ENCODE data around the gene FAM13C. TPM values are rescaled to one million over a fixed set of nuclear protein-coding genes. Genes with fewer than 3 reads are reported as not detected.

The FAM13C gene
- total RNA-seq, 4 donors from 2014 or later: 11.4 to 29.5 (median 22.0) TPM

GRCh38 chr10:59322131-59322530 lies 40.2 kb downstream of the FAM13C start:
- no peak for TF ChIP-seq CTCF (IDR thresholded peaks at IDR 0.05; ENCODE audit: low read depth)

- no peak for TF ChIP-seq CTCF (IDR thresholded peaks at IDR 0.05; ENCODE audit: low read depth)
Observed at GRCh38 chr10:59320355-59320754, 42.0 kb downstream of the FAM13C start.

GRCh38 chr10:59319854-59320253 lies 42.5 kb downstream of the FAM13C start:
- no peak for TF ChIP-seq CTCF (IDR thresholded peaks at IDR 0.05; ENCODE audit: low read depth)

GRCh38 chr10:59317066-59317465 lies 45.3 kb downstream of the FAM13C start:
- TF ChIP-seq CTCF (IDR thresholded peaks at IDR 0.05; ENCODE audit: low read depth): no peak

GRCh38 chr10:59315465-59315864 lies 46.9 kb downstream of the FAM13C start:
- TF ChIP-seq CTCF (IDR thresholded peaks at IDR 0.05; ENCODE audit: low read depth): no peak

- TF ChIP-seq CTCF (IDR thresholded peaks at IDR 0.05; ENCODE audit: low read depth): no peak
Observed at GRCh38 chr10:59314268-59314667, 48.1 kb downstream of the FAM13C start.

- TF ChIP-seq CTCF (IDR thresholded peaks at IDR 0.05; ENCODE audit: low read depth): no peak
Observed at GRCh38 chr10:59312247-59312646, 50.1 kb downstream of the FAM13C start.
